HCT116 (cell line): ENCODE data around the gene SLC44A4. TPM values are rescaled to one million over a fixed set of nuclear protein-coding genes. Genes with fewer than 3 reads are reported as not detected.

Experiments
- ATAC-seq: fragments of 200-7000 bp; cut with Tn5 transposase; 2 replicates; pipeline ENCODE4 v1.9.1; 2020; ENCODE audit warnings: mild to moderate bottlenecking, moderate library complexity
- BruUV-seq: library from RNA; stranded (reverse); fragments of 400-500 nt; replicated peaks from 2 replicates; lab custom pipeline; 2021; lab: Mats Ljungman, UMichigan
- CTCF ChIA-PET: fragments of 300-600 bp; sonication (Branson Sonifier 250); formaldehyde crosslinking; loops from one replicate; lab custom pipeline; 2021; ENCODE audit warnings: antibody characterized with exemption; lab: Charles Lee
- POLR2A ChIA-PET: fragments of 300-600, 350-600 bp; sonication (Branson Sonifier 250); formaldehyde crosslinking; loops from one replicate; lab custom pipeline; 2021; ENCODE audit warnings: antibody characterized with exemption; lab: Charles Lee
- RAD21 ChIA-PET, 2 experiments: fragments of 300-600 bp; sonication (Branson Sonifier 250); formaldehyde crosslinking; loops; one replicate each; lab custom pipeline; 2023; ENCODE audit warnings: low total read pairs in 2 of 2; ENCODE audit not compliant: uncharacterized antibody in 2 of 2, unreplicated experiment in 2 of 2, low non-redundant PET in 1 of 2; lab: Charles Lee
- DNase-seq: peaks from one replicate; pipeline ENCODE4 v3.0.0-alpha.2; 2010; ENCODE audit warnings: low read depth, low spot score
- H2AFZ ChIP-seq: fragments of 200-600 bp; shearing (Covaris generic), sonication (generic); 2 replicates; pipeline ENCODE4 v1.6.1; 2017; ENCODE audit warnings: low read depth, mixed run types, mixed read lengths, antibody characterized with exemption, low read length; ENCODE audit not compliant: poor library complexity, severe bottlenecking
- H3K27ac ChIP-seq: 2 replicates; pipeline ENCODE4 v1.5.1; 2012; ENCODE audit warnings: low read depth, low read length
- H3K27me3 ChIP-seq: fragments of 200-600 bp; sonication (generic); 2 replicates; pipeline ENCODE4 v1.6.1; 2016; ENCODE audit warnings: mixed run types, low read length, mixed read lengths; ENCODE audit not compliant: insufficient read depth
- H3K36me3 ChIP-seq, 2 experiments: fragments of 200-500 bp in 1 of 2; fragments of 200-600 bp in 1 of 2; sonication (Bioruptor generic) in 1 of 2; sonication (generic) in 1 of 2; 2 replicates each; pipeline versions ENCODE4 v1.5.1 to v1.6.1; 2014 to 2016; ENCODE audit warnings: low read length in 2 of 2, inconsistent platforms in 1 of 2, mixed read lengths in 1 of 2, mixed run types in 1 of 2; ENCODE audit not compliant: insufficient read depth in 2 of 2, control insufficient read depth in 1 of 2
- H3K4me1 ChIP-seq, 2 experiments: fragments of 200-600 bp in 1 of 2; sonication (generic) in 1 of 2; 2 replicates each; pipeline versions ENCODE4 v1.5.1 to v1.6.1; 2012 to 2017; ENCODE audit warnings: low read length in 2 of 2, inconsistent platforms in 1 of 2, mild to moderate bottlenecking in 1 of 2, mixed read lengths in 1 of 2, mixed run types in 1 of 2, moderate library complexity in 1 of 2; ENCODE audit not compliant: insufficient read depth in 2 of 2, control insufficient read depth in 1 of 2
- H3K4me2 ChIP-seq: fragments of 200-600 bp; sonication (generic); 2 replicates; pipeline ENCODE4 v1.6.1; 2017; ENCODE audit warnings: mixed run types, low read length, mixed read lengths
- H3K4me3 ChIP-seq, 2 experiments: fragments of 200-600 bp in 1 of 2; sonication (generic) in 1 of 2; replicated peaks in 1 of 2; 2 replicates each; pipeline ENCODE4 v1.5.1; 2011 to 2016; ENCODE audit warnings: low read length in 2 of 2, control low read depth in 1 of 2, low read depth in 1 of 2, mild to moderate bottlenecking in 1 of 2, mixed read lengths in 1 of 2, mixed run types in 1 of 2
- H3K79me2 ChIP-seq: fragments of 200-600 bp; sonication (generic); 2 replicates; pipeline ENCODE4 v1.6.1; 2017; ENCODE audit warnings: mild to moderate bottlenecking, mixed run types, low read length, moderate library complexity, mixed read lengths; ENCODE audit not compliant: insufficient read depth
- H3K9ac ChIP-seq: fragments of 200-600 bp; sonication (generic); 2 replicates; pipeline ENCODE4 v1.6.1; 2016; ENCODE audit warnings: low read length, mixed read lengths
- H3K9me2 ChIP-seq: fragments of 200-600 bp; sonication (generic), shearing (Covaris generic); 2 replicates; pipeline ENCODE4 v1.6.1; 2017; ENCODE audit warnings: mixed run types, mild to moderate bottlenecking, moderate library complexity; ENCODE audit not compliant: insufficient read depth
- H3K9me3 ChIP-seq, 2 experiments: fragments of 200-500 bp in 1 of 2; fragments of 200-600 bp in 1 of 2; sonication (Bioruptor generic) in 1 of 2; sonication (generic) in 1 of 2; 2 replicates each; pipeline ENCODE4 v1.6.1; 2014 to 2017; ENCODE audit warnings: low read length in 2 of 2, mixed read lengths in 2 of 2, inconsistent platforms in 1 of 2, low read depth in 1 of 2, mild to moderate bottlenecking in 1 of 2, mixed run types in 1 of 2, moderate library complexity in 1 of 2; ENCODE audit not compliant: control insufficient read depth in 1 of 2, insufficient read depth in 1 of 2
- H4K20me1 ChIP-seq: fragments of 200-600 bp; sonication (generic), shearing (Covaris generic); 2 replicates; pipeline ENCODE4 v1.6.1; 2017; ENCODE audit warnings: mixed run types, mild to moderate bottlenecking, moderate library complexity; ENCODE audit not compliant: insufficient read depth
- FOSL1 ChIP-seq: IDR thresholded peaks from 2 replicates; pipeline ENCODE4 v1.6.1; 2012; ENCODE audit warnings: low read depth
- JUND ChIP-seq: IDR thresholded peaks from 2 replicates; pipeline ENCODE4 v1.6.1; 2012
- POLR2AphosphoS5 ChIP-seq: IDR thresholded peaks from 2 replicates; pipeline ENCODE4 v1.6.1; 2011; ENCODE audit warnings: mild to moderate bottlenecking, low read depth, low read length, moderate library complexity
- RAD21 ChIP-seq: IDR thresholded peaks from 2 replicates; pipeline ENCODE4 v1.6.1; 2012; ENCODE audit warnings: low read depth, mild to moderate bottlenecking
- SIN3A ChIP-seq: IDR thresholded peaks from 2 replicates; pipeline ENCODE4 v1.6.1; 2012; ENCODE audit warnings: low read depth
- YY1 ChIP-seq: IDR thresholded peaks from 2 replicates; pipeline ENCODE4 v1.6.1; 2011; ENCODE audit warnings: low read length, low read depth, moderate library complexity, mild to moderate bottlenecking; ENCODE audit not compliant: insufficient replicate concordance; ENCODE audit errors: extremely low read depth
- ZFX ChIP-seq: fragments of 450-650 bp; IDR thresholded peaks from 2 replicates; pipeline ENCODE4 v1.6.1; 2017
- intact Hi-C: fragments of 100-400 bp; cut with micrococcal nuclease; formaldehyde crosslinking; loops from 2 replicates; pipeline ENCODE4 v1.10.0; 2022
- total RNA-seq: library from RNA; stranded (reverse); gene quantifications from one replicate; pipeline ENCODE4 v1.2.1, GENCODE V29; 2021; ENCODE audit not compliant: unreplicated experiment
- TF ChIP-seq, protein P1 (sequence below): IDR thresholded peaks from 2 replicates; pipeline ENCODE4 v1.6.1; 2011; ENCODE audit warnings: mild to moderate bottlenecking, low read length, moderate library complexity; ENCODE audit not compliant: insufficient replicate concordance; ENCODE audit errors: extremely low read depth
- TF ChIP-seq, protein P2 (sequence below): IDR thresholded peaks from 2 replicates; pipeline ENCODE4 v1.6.1; 2012

The SLC44A4 gene
- total RNA-seq, 1 experiment from 2014 or later: 0.74 TPM

DNA sequence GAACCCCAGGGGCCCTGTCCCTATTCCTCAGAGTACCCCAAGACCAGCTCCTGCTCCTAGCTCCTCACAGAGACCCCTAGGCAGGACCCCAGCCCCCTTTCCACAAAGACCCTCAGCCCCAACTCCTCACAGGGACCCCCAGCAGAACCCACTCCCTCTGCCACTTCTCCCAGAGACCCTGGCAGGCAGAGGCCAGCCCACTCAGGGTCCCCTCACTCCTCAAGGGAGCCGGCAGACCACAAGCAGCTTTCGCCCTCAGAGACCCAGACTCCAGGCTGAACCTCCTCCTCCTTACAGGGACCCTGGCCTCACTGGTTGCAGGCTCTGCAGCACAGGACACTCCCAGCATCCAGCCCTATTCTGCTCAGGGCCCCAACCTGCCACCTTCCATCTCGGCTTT is 575 bp downstream of the SLC44A4 start (continued):
- TF ChIP-seq, protein P1, sequence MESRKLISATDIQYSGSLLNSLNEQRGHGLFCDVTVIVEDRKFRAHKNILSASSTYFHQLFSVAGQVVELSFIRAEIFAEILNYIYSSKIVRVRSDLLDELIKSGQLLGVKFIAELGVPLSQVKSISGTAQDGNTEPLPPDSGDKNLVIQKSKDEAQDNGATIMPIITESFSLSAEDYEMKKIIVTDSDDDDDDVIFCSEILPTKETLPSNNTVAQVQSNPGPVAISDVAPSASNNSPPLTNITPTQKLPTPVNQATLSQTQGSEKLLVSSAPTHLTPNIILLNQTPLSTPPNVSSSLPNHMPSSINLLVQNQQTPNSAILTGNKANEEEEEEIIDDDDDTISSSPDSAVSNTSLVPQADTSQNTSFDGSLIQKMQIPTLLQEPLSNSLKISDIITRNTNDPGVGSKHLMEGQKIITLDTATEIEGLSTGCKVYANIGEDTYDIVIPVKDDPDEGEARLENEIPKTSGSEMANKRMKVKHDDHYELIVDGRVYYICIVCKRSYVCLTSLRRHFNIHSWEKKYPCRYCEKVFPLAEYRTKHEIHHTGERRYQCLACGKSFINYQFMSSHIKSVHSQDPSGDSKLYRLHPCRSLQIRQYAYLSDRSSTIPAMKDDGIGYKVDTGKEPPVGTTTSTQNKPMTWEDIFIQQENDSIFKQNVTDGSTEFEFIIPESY: no peak
- TF ChIP-seq, protein P2, sequence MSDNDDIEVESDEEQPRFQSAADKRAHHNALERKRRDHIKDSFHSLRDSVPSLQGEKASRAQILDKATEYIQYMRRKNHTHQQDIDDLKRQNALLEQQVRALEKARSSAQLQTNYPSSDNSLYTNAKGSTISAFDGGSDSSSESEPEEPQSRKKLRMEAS: no peak
- TF ChIP-seq ZFX: no peak
- no peak for TF ChIP-seq JUND
- TF ChIP-seq SIN3A: no peak

DNA sequence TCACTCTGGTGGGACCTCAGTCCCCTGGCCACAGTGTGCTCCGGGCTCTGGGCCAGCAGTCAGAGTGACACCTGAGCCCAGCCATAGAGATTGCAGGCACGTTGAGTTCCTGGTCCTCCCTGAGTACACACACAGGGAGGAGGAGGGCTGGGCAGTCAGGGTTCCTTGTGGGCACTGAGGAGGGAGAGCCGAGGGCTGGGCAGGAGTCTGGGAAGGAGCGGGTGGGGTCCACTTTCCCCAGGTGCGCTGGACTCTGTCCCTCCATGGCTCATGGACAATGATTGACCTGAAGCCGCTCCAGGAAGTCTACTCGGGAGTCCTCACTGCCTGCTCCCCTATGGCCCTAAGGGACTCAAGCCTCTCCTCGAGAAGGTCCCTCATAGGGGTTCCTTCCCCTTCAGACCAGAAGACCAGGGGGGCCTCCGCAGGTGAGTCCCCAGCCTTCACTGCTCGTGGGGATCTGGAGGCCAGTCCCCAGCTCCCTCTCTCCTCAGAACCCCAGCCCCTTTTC is 1.1 kb downstream of the SLC44A4 start:
- no peak for TF ChIP-seq YY1
- TF ChIP-seq JUND: no peak
- no peak for TF ChIP-seq RAD21
- no peak for TF ChIP-seq POLR2AphosphoS5
- TF ChIP-seq FOSL1: no peak
- TF ChIP-seq, protein P1: no peak
- TF ChIP-seq, all 23 proteins: peak for 0
- Histone ChIP-seq H3K9me3 (no peaks in the 10 kb centered on the region), H3K4me2 (no peak overlapping the region), H3K9me2 (no peaks in the 10 kb centered on the region), H3K27ac (no peak overlapping the region), H3K27me3 (no peaks in the 10 kb centered on the region), H3K4me1 (no peaks in the 10 kb centered on the region), H2AFZ (no peak overlapping the region), H4K20me1 (no peaks in the 10 kb centered on the region), H3K79me2 (no peaks in the 10 kb centered on the region), H3K4me3 (no peak overlapping the region), H3K9ac (no peak overlapping the region), H3K36me3 (peaks cover 16 to 27% of the 10 kb centered on the region in 2 experiments)
- no peak for DNase-seq
- ATAC-seq: peak; percentile 43
- RAD21 ChIA-PET: no interaction called here
- CTCF ChIA-PET: no interaction called here
- POLR2A ChIA-PET: no interaction called here
- no TSS peak for BruUV-seq
- intact Hi-C loops: no loop called here
